Frontal cortex (tissue), 4 donors: Measurements from ENCODE around the gene PCSK2. TPM values are rescaled to one million over a fixed set of nuclear protein-coding genes. Genes with fewer than 3 reads are reported as not detected.

Experiments used
- DNase-seq, 2 donors: peaks; one replicate each; pipeline ENCODE4 v3.0.0; 2012; ENCODE audit warnings: low spot score in 2 of 2
- FAIRE-seq: peaks from 2 replicates; lab custom pipeline; 2012; peaks lifted over from hg19 to GRCh38; lab: Jason Lieb, UNC
- total RNA-seq: library from RNA; depleted of rRNA; stranded (reverse); fragments of >200 nt; gene quantifications from one replicate; pipeline ENCODE4 v1.2.3, GENCODE V29; 2014
- donor health status: control.
- donor health status: control.
- donor health status: control.

The PCSK2 gene
- total RNA-seq, 1 donor from 2014 or later, result 15.9 TPM

GRCh38 chr20:17320456-17320855 lies 93.6 kb downstream of the PCSK2 start:
- no peak for DNase-seq
- no peak for FAIRE-seq

- FAIRE-seq, result no peak
- DNase-seq, result no peak
Observed at GRCh38 chr20:17326096-17326495, 99.3 kb downstream of the PCSK2 start.

GRCh38 chr20:17327185-17328148 lies 100.6 kb downstream of the PCSK2 start:
- DNase-seq (no peak), FAIRE-seq (no peak)

- DNase-seq (no peak), FAIRE-seq (no peak)
Observed at GRCh38 chr20:17334932-17335331, 108.1 kb downstream of the PCSK2 start.

- FAIRE-seq (no peak), DNase-seq (no peak)
Observed at GRCh38 chr20:17339000-17339399, 112.2 kb downstream of the PCSK2 start.

GRCh38 chr20:17343091-17343490 lies 116.3 kb downstream of the PCSK2 start:
- no peak for DNase-seq
- no peak for FAIRE-seq

GRCh38 chr20:17343656-17344452 lies 117.0 kb downstream of the PCSK2 start:
- DNase-seq (no peak), FAIRE-seq (no peak)

- DNase-seq (no peak), FAIRE-seq (no peak)
Observed at GRCh38 chr20:17344790-17345189, 118.0 kb downstream of the PCSK2 start.

- no peak for FAIRE-seq
- no peak for DNase-seq
Observed at GRCh38 chr20:17345321-17345720, 118.5 kb downstream of the PCSK2 start.

- no peak for DNase-seq
- FAIRE-seq, result no peak
Observed at GRCh38 chr20:17350321-17350720, 123.5 kb downstream of the PCSK2 start.

- no peak for DNase-seq
- no peak for FAIRE-seq
Observed at GRCh38 chr20:17357238-17357637, 130.4 kb downstream of the PCSK2 start.

- DNase-seq (no peak), FAIRE-seq (no peak)
Observed at GRCh38 chr20:17358854-17359253, 132.0 kb downstream of the PCSK2 start.

- FAIRE-seq, result no peak
- no peak for DNase-seq
Observed at GRCh38 chr20:17364681-17365080, 137.8 kb downstream of the PCSK2 start.

GRCh38 chr20:17365831-17366230 lies 139.0 kb downstream of the PCSK2 start:
- DNase-seq (no peak), FAIRE-seq (no peak)

- no peak for FAIRE-seq
Observed at GRCh38 chr20:17369506-17369905, 142.7 kb downstream of the PCSK2 start.

GRCh38 chr20:17372806-17373440 lies 146.1 kb downstream of the PCSK2 start:
- FAIRE-seq, result no peak
- DNase-seq, result no peak

More at GRCh38 chr20:17369506-17369905, 142.7 kb downstream of the PCSK2 start:
- no peak for DNase-seq

- DNase-seq (no peak), FAIRE-seq (no peak)
Observed at GRCh38 chr20:17374086-17374485, 147.2 kb downstream of the PCSK2 start.

- no peak for FAIRE-seq
- DNase-seq, result no peak
Observed at GRCh38 chr20:17376031-17376430, 149.2 kb downstream of the PCSK2 start.

- DNase-seq, result no peak
- no peak for FAIRE-seq
Observed at GRCh38 chr20:17377231-17377630, 150.4 kb downstream of the PCSK2 start.

GRCh38 chr20:17379651-17380050 lies 152.8 kb downstream of the PCSK2 start:
- no peak for DNase-seq
- FAIRE-seq, result no peak
